A549 (cell line): ENCODE data around the gene TRIP10. TPM values are rescaled to one million over a fixed set of nuclear protein-coding genes. Genes with fewer than 3 reads are reported as not detected.

ENCODE experiments used
- ATAC-seq, 2 experiments: fragments of 200-7000 bp in 1 of 2; fragments of >200 bp in 1 of 2; cut with Nextera tagmentation in 1 of 2; cut with Tn5 transposase in 1 of 2; 3 replicates each; pipeline versions ENCODE4 v1.8.0 to v1.9.1; 2018 to 2020; ENCODE audit warnings: mild to moderate bottlenecking in 1 of 2, moderate library complexity in 1 of 2
- CTCF ChIA-PET: fragments of 300-600 bp; sonication (Branson Sonifier 250); formaldehyde crosslinking; extraction: SDS; loops from one replicate; lab custom pipeline; 2021; ENCODE audit warnings: antibody characterized with exemption, inconsistent platforms; lab: Yijun Ruan, JAX
- POLR2A ChIA-PET: fragments of 350-600 bp; formaldehyde crosslinking; extraction: SDS; loops from one replicate; lab custom pipeline; 2021; ENCODE audit warnings: antibody characterized with exemption, inconsistent platforms; lab: Yijun Ruan, JAX
- DNase-seq, 2 experiments: peaks; one replicate each; pipeline versions ENCODE4 v3.0.0 to v3.0.0-alpha.2; 2011 to 2016; ENCODE audit warnings: low read depth in 1 of 2, low spot score in 1 of 2
- FAIRE-seq: peaks from 2 replicates; lab custom pipeline; 2011; peaks lifted over from hg19 to GRCh38; lab: Jason Lieb, UNC
- H3K27ac ChIP-seq, 2 experiments: fragments of >200 bp; sonication (Bioruptor Twin); formaldehyde crosslinking; 3 replicates each; pipeline ENCODE4 v1.5.1; 2016 to 2017
- H3K4me1 ChIP-seq: fragments of >200 bp; sonication (Bioruptor Twin); formaldehyde crosslinking; 3 replicates; pipeline ENCODE4 v1.6.1; 2016
- H3K4me2 ChIP-seq: fragments of >200 bp; sonication (Bioruptor Twin); formaldehyde crosslinking; 3 replicates; pipeline ENCODE4 v1.6.1; 2016
- H3K4me3 ChIP-seq: fragments of >200 bp; sonication (Bioruptor Twin); formaldehyde crosslinking; 3 replicates; pipeline ENCODE4 v1.5.1; 2016
- H3K9me3 ChIP-seq: fragments of >200 bp; sonication (Bioruptor Twin); formaldehyde crosslinking; 3 replicates; pipeline ENCODE4 v1.6.1; 2016
- BCL3 ChIP-seq: fragments of >200 bp; sonication (Bioruptor Twin); formaldehyde crosslinking; IDR thresholded peaks from 3 replicates; pipeline ENCODE4 v1.6.1; 2016
- CBX2 ChIP-seq: fragments of 200-600 bp; sonication (generic); IDR thresholded peaks from 2 replicates; pipeline ENCODE4 v1.6.1; 2016; ENCODE audit warnings: low read depth, mild to moderate bottlenecking, borderline replicate concordance
- CHD2 ChIP-seq: fragments of 150-350 bp; IDR thresholded peaks from 2 replicates; pipeline ENCODE4 v1.6.1; 2014; ENCODE audit warnings: low read length; ENCODE audit not compliant: partially characterized antibody
- CHD4 ChIP-seq: fragments of 200-600 bp; sonication (generic); IDR thresholded peaks from 2 replicates; pipeline ENCODE4 v1.6.1; 2016; ENCODE audit warnings: antibody characterized with exemption, mild to moderate bottlenecking, borderline replicate concordance
- EHF ChIP-seq: fragments of 250-450 bp; sonication (Bioruptor Pico); IDR thresholded peaks from 2 replicates; pipeline ENCODE4 v1.5.0; 2020; ENCODE audit warnings: mild to moderate bottlenecking
- EP300 ChIP-seq, 2 experiments: fragments of >200 bp; sonication (Bioruptor Twin); formaldehyde crosslinking; IDR thresholded peaks; 2 replicates in 1 of 2; 3 replicates in 1 of 2; pipeline ENCODE4 v1.6.1; 2016 to 2017
- FOSB ChIP-seq: fragments of 250-450 bp; sonication (Bioruptor Pico); IDR thresholded peaks from 2 replicates; pipeline ENCODE4 v1.5.0; 2020; ENCODE audit warnings: mild to moderate bottlenecking, moderate library complexity
- FOXS1 ChIP-seq: fragments of 250-450 bp; sonication (Bioruptor Pico); IDR thresholded peaks from 2 replicates; pipeline ENCODE4 v1.5.0; 2020; ENCODE audit warnings: mild to moderate bottlenecking, moderate library complexity
- HOXA7 ChIP-seq: fragments of 250-450 bp; sonication (Bioruptor Pico); IDR thresholded peaks from 2 replicates; pipeline ENCODE4 v1.5.0; 2020; ENCODE audit warnings: mild to moderate bottlenecking, moderate library complexity
- HOXB13 ChIP-seq: fragments of 250-450 bp; sonication (Bioruptor Pico); IDR thresholded peaks from 2 replicates; pipeline ENCODE4 v1.5.0; 2020; ENCODE audit warnings: low read depth, mild to moderate bottlenecking, moderate library complexity
- HOXB5 ChIP-seq: fragments of 250-450 bp; sonication (Bioruptor Pico); IDR thresholded peaks from 2 replicates; pipeline ENCODE4 v1.5.0; 2020; ENCODE audit warnings: mild to moderate bottlenecking, moderate library complexity
- MAZ ChIP-seq: fragments of 150-350 bp; IDR thresholded peaks from 2 replicates; pipeline ENCODE4 v1.6.1; 2014; ENCODE audit warnings: antibody characterized with exemption, low read depth, low read length, borderline replicate concordance
- NFE2L2 ChIP-seq: fragments of 150-350 bp; conservative IDR thresholded peaks from 2 replicates; pipeline ENCODE4 v1.6.1; 2014; ENCODE audit warnings: low read length
- NPAS2 ChIP-seq: fragments of 250-450 bp; sonication (Bioruptor Pico); IDR thresholded peaks from 2 replicates; pipeline ENCODE4 v1.8.0; 2022; ENCODE audit warnings: mild to moderate bottlenecking, moderate library complexity, borderline replicate concordance
- POLR2A ChIP-seq: IDR thresholded peaks from 2 replicates; pipeline ENCODE4 v1.6.1; 2012; ENCODE audit warnings: mild to moderate bottlenecking, low read length
- RARB ChIP-seq: fragments of 250-450 bp; sonication (Bioruptor Pico); IDR thresholded peaks from 2 replicates; pipeline ENCODE4 v1.8.0; 2021; ENCODE audit warnings: mild to moderate bottlenecking, moderate library complexity
- SMC3 ChIP-seq: fragments of >200 bp; sonication (Bioruptor Twin); formaldehyde crosslinking; IDR thresholded peaks from 3 replicates; pipeline ENCODE4 v1.6.1; 2018; ENCODE audit warnings: inconsistent platforms
- TFCP2L1 ChIP-seq: fragments of 250-450 bp; sonication (Bioruptor Pico); IDR thresholded peaks from 2 replicates; pipeline ENCODE4 v1.5.0; 2021; ENCODE audit warnings: mild to moderate bottlenecking
- TP53 ChIP-seq: fragments of 250-450 bp; sonication (Bioruptor Pico); IDR thresholded peaks from 2 replicates; pipeline ENCODE4 v1.5.0; 2021; ENCODE audit warnings: mild to moderate bottlenecking, moderate library complexity
- ZC3H11A ChIP-seq: fragments of 450-650 bp; IDR thresholded peaks from 2 replicates; pipeline ENCODE4 v1.6.1; 2014; ENCODE audit warnings: antibody characterized with exemption, mild to moderate bottlenecking
- ZFP36 ChIP-seq: fragments of 450-650 bp; IDR thresholded peaks from 2 replicates; pipeline ENCODE4 v1.6.1; 2014; ENCODE audit warnings: borderline replicate concordance; ENCODE audit not compliant: partially characterized antibody
- ZNF302 ChIP-seq: fragments of 250-450 bp; sonication (Bioruptor Pico); IDR thresholded peaks from 2 replicates; pipeline ENCODE4 v1.9.0; 2021; ENCODE audit warnings: inconsistent platforms, mild to moderate bottlenecking, moderate library complexity
- WGBS: methylation state at CpG from one replicate; pipeline ENCODE4 v1.1.6; 2017; ENCODE audit errors: missing lambda C conversion rate; 5-methylcytosine and 5-hydroxymethylcytosine counted together
- polyA plus RNA-seq, 4 experiments: library from polyadenylated mRNA; depleted of rRNA in 3 of 4; stranded (reverse); fragments of >200 nt; fragmentation: RNase III in 1 of 4; extraction: RNeasy Plus Mini Kit Qiagen cat#74134 plus additional on column Dnase treatment in 1 of 4; gene quantifications; 2 replicates in 3 of 4; 3 replicates in 1 of 4; pipeline ENCODE4 v1.2.3, GENCODE V29; 2011 to 2017
- TF ChIP-seq, protein P1 (sequence below): IDR thresholded peaks from 2 replicates; pipeline ENCODE4 v1.6.1; 2012
- TF ChIP-seq, protein P2 (sequence below): fragments of 200-600 bp; sonication (generic); IDR thresholded peaks from 2 replicates; pipeline ENCODE4 v1.6.1; 2016; ENCODE audit warnings: antibody characterized with exemption, mild to moderate bottlenecking, moderate library complexity

TRIP10 gene
- polyA plus RNA-seq, 2 of the 4 experiments (the other 2 are of a cell fraction), result 39.2 to 60.9 TPM

GRCh38 chr19:6690160-6690885 lies 49.2 kb upstream of the TRIP10 start:
- DNase-seq (no peak), ATAC-seq (no peak), FAIRE-seq (no peak)
- ChIA-PET CTCF (interaction anchor here (0.6 to 0.9 kb wide), 2 partner anchors 39 to 174 kb away, joined by 3 read pairs; no protein-coding TSS in a partner anchor), POLR2A (interaction anchor here (1.1 kb wide), 1 partner anchor 160 kb away, joined by 3 read pairs; the partner anchor contains the start of gene TNFSF9)
- H3K4me2 ChIP-seq, result no peak overlapping the region
- H3K4me3 ChIP-seq, result no peak overlapping the region
- H3K27ac ChIP-seq, result no peak overlapping the region
- WGBS, result 76% methylated on average over 11 of the region's 11 CpGs
- no peaks in the 10 kb centered on the region for H3K4me1 ChIP-seq
- no peaks in the 10 kb centered on the region for H3K9me3 ChIP-seq
- TF ChIP-seq EHF (CRISPR knock-in tag) (no peak), FOXS1 (CRISPR knock-in tag) (no peak)

DNA sequence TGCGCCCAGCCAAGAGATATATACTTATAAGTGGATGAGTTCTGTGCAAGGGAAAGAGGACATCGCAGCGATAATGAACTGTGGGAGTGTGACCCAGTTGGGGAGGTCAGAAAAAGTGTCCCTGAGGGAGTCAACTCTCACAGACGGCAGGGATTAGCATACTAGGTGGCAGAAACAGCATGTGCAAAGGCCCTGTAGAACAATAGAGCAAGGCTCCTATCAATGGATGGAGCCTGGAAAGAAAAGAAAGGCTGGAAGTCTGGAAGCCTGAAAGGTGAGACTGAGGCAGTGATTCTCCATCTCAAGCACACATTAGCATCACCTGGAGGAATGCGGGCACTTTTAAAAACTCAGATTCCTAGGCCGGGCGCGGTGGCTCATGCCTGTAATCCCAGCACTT lies 48.1 kb upstream of the TRIP10 start:
- Histone ChIP-seq H3K27ac (no peak overlapping the region), H3K9me3 (no peaks in the 10 kb centered on the region), H3K4me1 (no peaks in the 10 kb centered on the region), H3K4me3 (no peak overlapping the region), H3K4me2 (no peak overlapping the region)
- POLR2A ChIA-PET, result no interaction called here
- ATAC-seq (no peak), DNase-seq (no peak), FAIRE-seq (no peak)
- CTCF ChIA-PET, result interaction anchor here (0.9 kb wide), 1 partner anchor 173 kb away, joined by 3 read pairs; no protein-coding TSS in a partner anchor
- TF ChIP-seq RARB, result no peak
- no peak for TF ChIP-seq MAZ
- TF ChIP-seq ZNF302 (CRISPR knock-in tag), result no peak
- TF ChIP-seq SMC3, result no peak
- no peak for TF ChIP-seq ZC3H11A
- no peak for TF ChIP-seq EP300 (IDR thresholded peaks at IDR 0.05)
- TF ChIP-seq POLR2A, result no peak
- TF ChIP-seq BCL3, result no peak
- no peak for TF ChIP-seq HOXA7
- TF ChIP-seq, protein P1, sequence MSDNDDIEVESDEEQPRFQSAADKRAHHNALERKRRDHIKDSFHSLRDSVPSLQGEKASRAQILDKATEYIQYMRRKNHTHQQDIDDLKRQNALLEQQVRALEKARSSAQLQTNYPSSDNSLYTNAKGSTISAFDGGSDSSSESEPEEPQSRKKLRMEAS, result no peak
- TF ChIP-seq TFCP2L1, result no peak
- no peak for TF ChIP-seq FOSB
- no peak for TF ChIP-seq ZFP36
- TF ChIP-seq NPAS2 (CRISPR knock-in tag), result no peak
- TF ChIP-seq CHD4, result no peak
- TF ChIP-seq, protein P2, sequence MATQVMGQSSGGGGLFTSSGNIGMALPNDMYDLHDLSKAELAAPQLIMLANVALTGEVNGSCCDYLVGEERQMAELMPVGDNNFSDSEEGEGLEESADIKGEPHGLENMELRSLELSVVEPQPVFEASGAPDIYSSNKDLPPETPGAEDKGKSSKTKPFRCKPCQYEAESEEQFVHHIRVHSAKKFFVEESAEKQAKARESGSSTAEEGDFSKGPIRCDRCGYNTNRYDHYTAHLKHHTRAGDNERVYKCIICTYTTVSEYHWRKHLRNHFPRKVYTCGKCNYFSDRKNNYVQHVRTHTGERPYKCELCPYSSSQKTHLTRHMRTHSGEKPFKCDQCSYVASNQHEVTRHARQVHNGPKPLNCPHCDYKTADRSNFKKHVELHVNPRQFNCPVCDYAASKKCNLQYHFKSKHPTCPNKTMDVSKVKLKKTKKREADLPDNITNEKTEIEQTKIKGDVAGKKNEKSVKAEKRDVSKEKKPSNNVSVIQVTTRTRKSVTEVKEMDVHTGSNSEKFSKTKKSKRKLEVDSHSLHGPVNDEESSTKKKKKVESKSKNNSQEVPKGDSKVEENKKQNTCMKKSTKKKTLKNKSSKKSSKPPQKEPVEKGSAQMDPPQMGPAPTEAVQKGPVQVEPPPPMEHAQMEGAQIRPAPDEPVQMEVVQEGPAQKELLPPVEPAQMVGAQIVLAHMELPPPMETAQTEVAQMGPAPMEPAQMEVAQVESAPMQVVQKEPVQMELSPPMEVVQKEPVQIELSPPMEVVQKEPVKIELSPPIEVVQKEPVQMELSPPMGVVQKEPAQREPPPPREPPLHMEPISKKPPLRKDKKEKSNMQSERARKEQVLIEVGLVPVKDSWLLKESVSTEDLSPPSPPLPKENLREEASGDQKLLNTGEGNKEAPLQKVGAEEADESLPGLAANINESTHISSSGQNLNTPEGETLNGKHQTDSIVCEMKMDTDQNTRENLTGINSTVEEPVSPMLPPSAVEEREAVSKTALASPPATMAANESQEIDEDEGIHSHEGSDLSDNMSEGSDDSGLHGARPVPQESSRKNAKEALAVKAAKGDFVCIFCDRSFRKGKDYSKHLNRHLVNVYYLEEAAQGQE, result no peak
- 91% methylated on average over 7 of the region's 8 CpGs for WGBS

- H3K27ac ChIP-seq, result no peak overlapping the region
- ATAC-seq (no peak), DNase-seq (no peak), FAIRE-seq (no peak)
- WGBS, result 92% methylated on average over 8 of the region's 10 CpGs
- no peak overlapping the region for H3K4me2 ChIP-seq
- no peak overlapping the region for H3K4me3 ChIP-seq
- POLR2A ChIA-PET, result no interaction called here
- H3K4me1 ChIP-seq, result no peaks in the 10 kb centered on the region
- TF ChIP-seq CHD2 (no peak), CBX2 (no peak), NFE2L2 (no peak), HOXB13 (no peak), TP53 (no peak), HOXB5 (no peak), MAZ (no peak)
- CTCF ChIA-PET, result no interaction called here
- H3K9me3 ChIP-seq, result no peaks in the 10 kb centered on the region
Measured at GRCh38 chr19:6692027-6692426, 47.5 kb upstream of the TRIP10 start.
